ENCODE data around the gene MATN3. TPM values are rescaled to one million over a fixed set of nuclear protein-coding genes. Genes with fewer than 3 reads are reported as not detected.

Gene MATN3
- total RNA-seq, 1 experiment from 2014 or later: 1.6 TPM

GRCh38 chr2:19943189-19943588 is 69.3 kb downstream of the MATN3 start:
- no peaks in the 10 kb centered on the region for H4K20me1 ChIP-seq (ENCODE audit: low read length)
- TF ChIP-seq EZH2 (IDR thresholded peaks at IDR 0.05; ENCODE audit: low read length, unreplicated experiment) (no peak), EZH2phosphoT487 (IDR thresholded peaks at IDR 0.05; ENCODE audit: borderline replicate concordance, low read length) (no peak), CTCF (conservative IDR thresholded peaks at IDR 0.05; ENCODE audit: low read depth, low read length) (no peak)
- ChIA-PET POLR2A (ENCODE audit: unreplicated experiment) (no interaction called here), CTCF (no interaction called here)
- no TSS peak for BruUV-seq (replicated peaks)
- H3K27me3 ChIP-seq (ENCODE audit: low read length): no peaks in the 10 kb centered on the region
- no peaks in the 10 kb centered on the region for H3K79me2 ChIP-seq (ENCODE audit: low read length)
- no peak overlapping the region for H3K27ac ChIP-seq (ENCODE audit: low read length)
- no peak for ATAC-seq
- no peak overlapping the region for H2AFZ ChIP-seq (ENCODE audit: low read length)
- H3F3A ChIP-seq (ENCODE audit: low read length, unreplicated experiment): no peaks in the 10 kb centered on the region
- no peaks in the 10 kb centered on the region for H3K36me3 ChIP-seq (ENCODE audit: low read depth, low read length)
- intact Hi-C loops (cut with micrococcal nuclease): no loop called here
- H3K9me2 ChIP-seq (replicated peaks; ENCODE audit: low read length): no peaks in the 10 kb centered on the region
- no peak for DNase-seq
- no peaks in the 10 kb centered on the region for H3K9me3 ChIP-seq (ENCODE audit: low read length)
- H3K4me1 ChIP-seq (ENCODE audit: insufficient read depth, low read length): peaks cover 18% of the 10 kb centered on the region
- no peak overlapping the region for H3K4me2 ChIP-seq (ENCODE audit: low read length)
- no peak overlapping the region for H3K4me3 ChIP-seq (ENCODE audit: low read length)
- no peak overlapping the region for H3K9ac ChIP-seq (ENCODE audit: low read length)

DNA sequence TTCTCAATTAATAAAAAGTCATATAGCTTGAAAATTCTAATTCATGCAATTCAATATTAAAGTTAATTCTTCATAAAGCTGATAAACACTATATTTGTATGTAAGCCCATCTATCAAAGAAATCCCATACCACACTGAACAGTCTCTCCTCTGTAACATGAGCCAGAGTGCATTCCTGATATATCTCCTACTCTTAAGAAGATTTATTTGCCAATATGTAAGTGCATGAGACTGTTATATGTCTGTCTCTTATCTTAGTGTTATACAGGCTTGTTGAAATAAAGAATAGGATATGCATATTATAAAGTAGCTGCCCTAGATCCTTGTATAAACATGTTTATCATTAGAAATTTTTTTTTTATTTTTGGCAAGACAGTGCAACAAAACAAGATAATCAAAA is 70.3 kb downstream of the MATN3 start:
- no peak for DNase-seq
- intact Hi-C loops (cut with micrococcal nuclease): no loop called here
- no peak for ATAC-seq
- Histone ChIP-seq H3K4me3 (ENCODE audit: low read length) (no peak overlapping the region), H3K27me3 (ENCODE audit: low read length) (no peaks in the 10 kb centered on the region), H3K27ac (ENCODE audit: low read length) (no peak overlapping the region), H3K4me2 (ENCODE audit: low read length) (no peak overlapping the region), H3K9me2 (replicated peaks; ENCODE audit: low read length) (no peaks in the 10 kb centered on the region), H3K9ac (ENCODE audit: low read length) (no peak overlapping the region), H2AFZ (ENCODE audit: low read length) (no peak overlapping the region), H3K79me2 (ENCODE audit: low read length) (no peaks in the 10 kb centered on the region), H3K9me3 (ENCODE audit: low read length) (no peaks in the 10 kb centered on the region), H3K36me3 (ENCODE audit: low read depth, low read length) (0 out of 2 replicates have a peak, but pooled peaks cover 8% of the 10 kb centered on the region), H3K4me1 (ENCODE audit: insufficient read depth, low read length) (peaks cover 11% of the 10 kb centered on the region), H4K20me1 (ENCODE audit: low read length) (no peaks in the 10 kb centered on the region), H3F3A (ENCODE audit: low read length, unreplicated experiment) (no peaks in the 10 kb centered on the region)
- no TSS peak for BruUV-seq (replicated peaks)
- no peak for TF ChIP-seq EZH2phosphoT487 (IDR thresholded peaks at IDR 0.05; ENCODE audit: borderline replicate concordance, low read length)
- TF ChIP-seq CTCF (conservative IDR thresholded peaks at IDR 0.05; ENCODE audit: low read depth, low read length): no peak
- TF ChIP-seq EZH2 (IDR thresholded peaks at IDR 0.05; ENCODE audit: low read length, unreplicated experiment): no peak
- ChIA-PET POLR2A (ENCODE audit: unreplicated experiment) (no interaction called here), CTCF (no interaction called here)

Other genes starting within 250 kb of the MATN3 start
- gene TTC32, start 110.7 kb downstream of the MATN3 start, total RNA-seq (2014; rRNA removed): 10.0 and 12.1 TPM in 2 replicates
- 6.6 and 8.9 TPM in 2 replicates for gene WDR35, start 22.6 kb downstream of the MATN3 start, total RNA-seq (2014; rRNA removed)
- gene LAPTM4A, start 39.0 kb upstream of the MATN3 start, total RNA-seq (2014; rRNA removed): 54.5 and 62.7 TPM in 2 replicates
- gene SDC1, start 212.5 kb upstream of the MATN3 start, total RNA-seq (2014; rRNA removed): 358 and 362 TPM in 2 replicates

Data from PC-3 (cell line).